Prostate gland (tissue), 2 donors: ENCODE measurements around the gene RHBDD1. TPM values are rescaled to one million over a fixed set of nuclear protein-coding genes. Genes with fewer than 3 reads are reported as not detected.

Experiments used
- DNase-seq: peaks from one replicate; pipeline ENCODE4 v3.0.0-alpha.2; 2019; ENCODE audit warnings: low spot score
- H3K27ac ChIP-seq, 2 donors: fragments of 200-600 bp; sonication (generic); 2 replicates each; pipeline ENCODE4 v1.5.1; 2017 to 2019
- H3K27me3 ChIP-seq: fragments of 200-600 bp; sonication (generic); replicated peaks from 2 replicates; pipeline ENCODE4 v1.5.1; 2019; ENCODE audit not compliant: insufficient read depth
- H3K36me3 ChIP-seq, 2 donors: fragments of 200-600 bp; sonication (generic); 1 replicate in 1 of 2; 2 replicates in 1 of 2; pipeline versions ENCODE4 v1.5.1 to v1.8.1; 2017 to 2019
- H3K4me1 ChIP-seq: fragments of 200-600 bp; sonication (generic); replicated peaks from 2 replicates; pipeline ENCODE4 v1.5.1; 2019
- H3K4me3 ChIP-seq, 2 donors: fragments of 200-600 bp; sonication (generic); 2 replicates each; pipeline ENCODE4 v1.5.1; 2017 to 2019
- H3K9me3 ChIP-seq: fragments of 200-600 bp; sonication (generic); 2 replicates; pipeline ENCODE4 v1.5.1; 2017
- POLR2A ChIP-seq: fragments of 450-650 bp; IDR thresholded peaks from one replicate; pipeline ENCODE4 v1.6.1; 2016; ENCODE audit warnings: antibody characterized with exemption, mild to moderate bottlenecking
- POLR2AphosphoS5 ChIP-seq: sonication (generic); formaldehyde crosslinking; IDR thresholded peaks from one replicate; pipeline ENCODE4 v1.6.1; 2017; ENCODE audit warnings: antibody characterized with exemption
- WGBS: methylation state at CpG from one replicate; pipeline ENCODE4 v1.1.5; 2018; 5-methylcytosine and 5-hydroxymethylcytosine counted together
- intact Hi-C: fragments of 100-400 bp; cut with DNase I; formaldehyde crosslinking; loops from one replicate; pipeline ENCODE4 v1.14.2; 2022
- total RNA-seq, 2 donors: library from RNA; depleted of rRNA; stranded (reverse); fragments of >200 nt; gene quantifications; one replicate each; pipeline ENCODE4 v1.1.0, GENCODE V29; 2016
- TF ChIP-seq, protein P1 (sequence below), 4 experiments: fragments of 200-600 bp in 2 of 4; fragments of 450-650 bp in 2 of 4; sonication (generic) in 2 of 4; IDR thresholded peaks; 1 replicate in 3 of 4; 2 replicates in 1 of 4; pipeline ENCODE4 v1.5.1; 2016 to 2019; ENCODE audit warnings: antibody characterized with exemption in 4 of 4, mild to moderate bottlenecking in 2 of 4, moderate library complexity in 2 of 4

The RHBDD1 gene
- total RNA-seq, 2 donors from 2014 or later: 16.5 to 33.5 TPM

DNA sequence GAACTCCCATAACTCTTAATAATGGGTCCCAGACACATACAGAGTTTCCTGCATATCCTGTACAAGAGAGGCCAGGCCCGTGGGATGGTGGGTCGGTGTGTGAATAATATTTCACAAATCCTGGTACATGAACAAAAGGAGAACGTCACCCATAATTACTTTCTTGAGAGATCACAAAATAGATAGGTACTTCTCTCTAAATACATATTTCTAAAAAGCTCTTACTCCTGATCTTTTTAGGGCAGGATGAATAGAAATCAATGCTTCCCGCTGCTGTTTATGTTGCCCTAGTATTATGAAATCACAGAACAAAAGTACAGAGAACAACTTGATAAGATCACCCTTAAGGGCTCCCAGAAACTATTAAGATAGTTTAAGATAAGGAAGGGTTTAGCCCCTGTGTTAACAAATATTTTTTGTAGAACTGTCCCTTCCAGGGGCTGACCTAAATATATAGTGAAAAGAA lies 41.6 kb upstream of the RHBDD1 start:
- Histone ChIP-seq H3K36me3 (no peaks in the 10 kb centered on the region), H3K27ac (peak overlapping the region; percentile 92 to 93), H3K4me1 (no peaks in the 10 kb centered on the region), H3K4me3 (peak overlapping the region; percentile 52 to 60), H3K27me3 (no peaks in the 10 kb centered on the region), H3K9me3 (no peaks in the 10 kb centered on the region)
- no peak for TF ChIP-seq POLR2A
- DNase-seq: no peak
- 9% methylated on average over 4 of the region's 4 CpGs for WGBS
- intact Hi-C loops: loop anchor here (10.0 kb wide), 2 partner anchors 139 to 579 kb away; no protein-coding TSS in a partner anchor

DNA sequence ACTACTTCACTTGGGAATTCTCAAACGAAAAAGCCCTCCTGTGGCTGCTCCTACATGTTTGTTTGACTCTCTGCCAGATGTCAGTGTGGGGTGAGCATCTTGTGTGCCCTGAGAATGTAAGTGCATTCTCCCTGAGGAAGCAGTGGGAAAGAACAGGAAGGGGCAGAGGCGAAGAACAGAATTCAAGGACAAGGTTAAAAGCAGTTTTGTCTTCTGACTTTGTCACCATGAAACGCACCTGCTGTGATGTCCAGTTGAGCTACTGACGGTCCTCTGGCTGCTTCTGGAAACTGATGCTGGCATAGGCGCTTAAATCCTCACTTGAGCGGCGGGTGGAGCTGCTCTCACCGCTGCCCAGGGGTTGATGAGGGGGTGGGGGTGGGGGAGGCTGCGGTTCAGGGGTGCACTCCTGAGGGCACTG lies 41.1 kb upstream of the RHBDD1 start:
- peak; percentile 30 for DNase-seq
- H3K27ac ChIP-seq: peak overlapping the region; percentile 92 to 93
- TF ChIP-seq POLR2AphosphoS5: peak; percentile 33
- TF ChIP-seq, protein P1, sequence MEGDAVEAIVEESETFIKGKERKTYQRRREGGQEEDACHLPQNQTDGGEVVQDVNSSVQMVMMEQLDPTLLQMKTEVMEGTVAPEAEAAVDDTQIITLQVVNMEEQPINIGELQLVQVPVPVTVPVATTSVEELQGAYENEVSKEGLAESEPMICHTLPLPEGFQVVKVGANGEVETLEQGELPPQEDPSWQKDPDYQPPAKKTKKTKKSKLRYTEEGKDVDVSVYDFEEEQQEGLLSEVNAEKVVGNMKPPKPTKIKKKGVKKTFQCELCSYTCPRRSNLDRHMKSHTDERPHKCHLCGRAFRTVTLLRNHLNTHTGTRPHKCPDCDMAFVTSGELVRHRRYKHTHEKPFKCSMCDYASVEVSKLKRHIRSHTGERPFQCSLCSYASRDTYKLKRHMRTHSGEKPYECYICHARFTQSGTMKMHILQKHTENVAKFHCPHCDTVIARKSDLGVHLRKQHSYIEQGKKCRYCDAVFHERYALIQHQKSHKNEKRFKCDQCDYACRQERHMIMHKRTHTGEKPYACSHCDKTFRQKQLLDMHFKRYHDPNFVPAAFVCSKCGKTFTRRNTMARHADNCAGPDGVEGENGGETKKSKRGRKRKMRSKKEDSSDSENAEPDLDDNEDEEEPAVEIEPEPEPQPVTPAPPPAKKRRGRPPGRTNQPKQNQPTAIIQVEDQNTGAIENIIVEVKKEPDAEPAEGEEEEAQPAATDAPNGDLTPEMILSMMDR (IDR thresholded peaks at IDR 0.05): no peak
- no peaks in the 10 kb centered on the region for H3K36me3 ChIP-seq
- intact Hi-C loops: loop anchor here (5.0 to 10.0 kb wide), 5 partner anchors 72 to 580 kb away; no protein-coding TSS in a partner anchor
- H3K4me1 ChIP-seq: no peaks in the 10 kb centered on the region
- peak overlapping the region; percentile 52 to 60 for H3K4me3 ChIP-seq
- WGBS: 21% methylated on average over 9 of the region's 9 CpGs
- H3K9me3 ChIP-seq: no peaks in the 10 kb centered on the region
- H3K27me3 ChIP-seq: no peaks in the 10 kb centered on the region

DNA sequence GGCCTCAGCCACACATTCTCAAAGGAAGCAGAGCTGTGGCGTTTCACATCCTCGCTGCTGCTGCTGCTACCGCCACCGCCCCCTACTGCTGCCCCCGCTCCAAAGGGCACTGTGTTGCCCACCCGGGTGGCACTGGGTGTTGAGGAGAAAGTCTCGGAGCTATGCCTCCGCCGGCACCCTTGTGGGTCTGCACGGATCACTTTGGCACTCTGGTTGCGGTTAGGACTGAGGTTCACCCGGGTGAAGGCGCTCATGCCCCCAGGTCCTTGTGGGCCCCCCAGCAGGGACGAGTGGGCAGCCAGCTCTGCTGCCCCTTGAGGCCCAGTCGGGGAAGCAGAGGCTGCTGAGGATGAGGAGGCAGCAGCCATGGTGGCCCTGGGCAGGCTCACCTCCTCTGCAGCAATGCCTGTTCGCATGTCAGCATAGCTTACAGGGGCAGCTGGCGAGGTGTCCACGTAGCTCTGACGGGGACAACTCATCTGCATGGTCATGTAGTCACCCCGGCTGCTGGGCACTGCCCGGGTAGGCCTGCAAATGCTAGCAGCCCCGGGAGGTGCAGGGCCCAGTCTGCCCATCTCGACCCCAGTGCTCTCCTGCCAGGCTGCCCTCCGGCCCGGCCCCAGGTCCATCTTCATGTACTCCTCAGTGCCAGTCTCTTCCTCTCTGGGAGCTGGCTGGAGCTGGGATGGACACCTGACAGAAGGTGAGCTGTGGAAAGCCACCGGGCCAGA lies 40.4 kb upstream of the RHBDD1 start:
- H3K9me3 ChIP-seq: no peaks in the 10 kb centered on the region
- H3K27ac ChIP-seq: peak overlapping the region; percentile 92 to 93
- DNase-seq: peak; percentile 35
- no peaks in the 10 kb centered on the region for H3K4me1 ChIP-seq
- no peaks in the 10 kb centered on the region for H3K27me3 ChIP-seq
- 35% methylated on average over 25 of the region's 26 CpGs for WGBS
- TF ChIP-seq POLR2A (no peak), POLR2AphosphoS5 (peak; percentile 21)
- TF ChIP-seq, protein P1 (IDR thresholded peaks at IDR 0.05): peak in 1 of 4 experiments; percentile 14
- no peaks in the 10 kb centered on the region for H3K36me3 ChIP-seq
- intact Hi-C loops: loop anchor here (5.0 to 10.0 kb wide), 5 partner anchors 73 to 581 kb away; no protein-coding TSS in a partner anchor
- peak overlapping the region; percentile 52 to 60 for H3K4me3 ChIP-seq

DNA sequence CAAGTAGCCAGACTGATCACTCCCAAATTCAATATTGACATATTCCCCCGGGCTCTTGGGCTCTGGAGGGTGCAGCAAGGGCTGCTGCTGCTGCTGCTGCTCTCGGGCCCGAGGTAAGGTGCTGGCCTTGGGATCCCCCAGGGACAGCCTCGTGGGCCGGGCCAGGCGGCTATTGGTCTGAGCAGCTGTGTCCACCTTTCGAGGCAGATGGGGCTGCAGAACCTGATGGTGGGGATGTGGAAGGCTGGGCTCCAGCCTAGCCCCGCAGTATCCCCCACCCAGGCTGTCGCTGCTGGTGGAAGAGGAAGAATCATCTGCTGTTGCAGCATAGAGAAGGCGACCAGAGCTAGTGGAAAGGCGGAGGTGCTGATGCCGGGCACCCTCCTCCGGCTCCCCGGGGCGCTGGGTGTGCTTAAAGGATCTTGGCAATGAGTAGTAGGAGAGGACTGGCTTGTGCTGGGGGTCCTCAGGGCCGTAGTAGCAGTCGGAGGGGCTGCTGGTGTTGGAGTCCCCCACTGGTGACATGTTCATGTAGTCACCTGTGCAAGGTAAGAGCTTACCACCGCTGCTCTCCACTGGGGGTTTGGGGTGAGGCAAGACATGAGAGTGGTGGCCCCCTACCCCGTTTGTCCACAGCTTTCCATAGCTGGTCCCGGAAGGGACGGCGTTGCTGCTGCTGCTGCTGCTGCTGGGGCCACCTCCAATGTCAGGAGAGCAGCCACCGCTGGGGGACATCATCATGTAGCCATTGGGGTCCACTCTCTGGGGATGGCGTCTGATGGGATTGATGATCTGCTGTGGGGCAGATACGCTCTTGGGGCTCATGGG lies 39.6 kb upstream of the RHBDD1 start:
- Histone ChIP-seq H3K4me1 (no peaks in the 10 kb centered on the region), H3K27ac (peak overlapping the region; percentile 92 to 93), H3K9me3 (no peaks in the 10 kb centered on the region), H3K36me3 (no peaks in the 10 kb centered on the region), H3K27me3 (no peaks in the 10 kb centered on the region), H3K4me3 (peak overlapping the region; percentile 52 to 60)
- intact Hi-C loops: loop anchor here (5.0 to 10.0 kb wide), 5 partner anchors 74 to 581 kb away; no protein-coding TSS in a partner anchor
- TF ChIP-seq, protein P1 (IDR thresholded peaks at IDR 0.05): no peak
- 48% methylated on average over 25 of the region's 25 CpGs for WGBS
- DNase-seq: no peak

DNA sequence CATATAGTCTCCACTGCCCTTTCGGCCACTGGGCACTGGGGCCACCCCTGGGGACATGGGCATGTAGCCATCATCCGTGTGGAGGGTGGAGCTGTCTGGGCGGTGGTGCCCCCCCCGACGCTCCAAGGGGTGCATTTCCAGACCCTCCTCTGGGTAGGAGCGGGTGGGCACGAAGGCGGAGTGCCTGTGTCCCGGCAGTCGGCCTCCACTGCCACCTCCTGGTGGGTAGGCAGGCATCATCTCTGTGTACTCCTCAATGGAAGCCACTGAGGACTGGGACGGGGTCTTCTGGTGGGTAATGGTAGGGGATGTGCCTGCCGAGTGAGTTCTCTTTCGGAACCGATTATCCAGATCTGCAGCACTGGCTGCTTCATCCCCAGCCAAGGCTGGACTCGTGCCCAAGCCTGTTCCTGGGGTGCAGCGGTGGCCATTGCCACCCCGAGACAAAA lies 39.0 kb upstream of the RHBDD1 start:
- Histone ChIP-seq H3K27me3 (no peaks in the 10 kb centered on the region), H3K36me3 (no peaks in the 10 kb centered on the region), H3K27ac (peak overlapping the region; percentile 92 to 93), H3K4me1 (no peaks in the 10 kb centered on the region), H3K4me3 (peak overlapping the region; percentile 52 to 60), H3K9me3 (no peaks in the 10 kb centered on the region)
- intact Hi-C loops: loop anchor here (5.0 to 10.0 kb wide), 5 partner anchors 75 to 582 kb away; no protein-coding TSS in a partner anchor
- WGBS: 38% methylated on average over 11 of the region's 17 CpGs
- peak; percentile 58 for DNase-seq
- TF ChIP-seq, protein P1 (IDR thresholded peaks at IDR 0.05): peak; percentile 39 to 82 (median 68)
- no peak for TF ChIP-seq POLR2A
- peak; percentile 32 for TF ChIP-seq POLR2AphosphoS5
